HL-60 (cell line): Measurements from ENCODE around the gene DNAJC17.

Experiments
- DNase-seq, 2 experiments: peaks; one replicate each; pipeline ENCODE4 v3.0.0-alpha.2; 2010 to 2020; ENCODE audit warnings: low read depth in 1 of 2, low spot score in 1 of 2
- H3K27ac ChIP-seq: fragments of 250-450 bp; sonication (Bioruptor Pico); replicated peaks from 2 replicates; pipeline ENCODE4 v1.5.1; 2020; ENCODE audit warnings: mild to moderate bottlenecking, moderate library complexity
- H3K27me3 ChIP-seq: fragments of 250-450 bp; sonication (Bioruptor Pico); 2 replicates; pipeline ENCODE4 v1.5.1; 2021; ENCODE audit warnings: mild to moderate bottlenecking, moderate library complexity; ENCODE audit not compliant: insufficient read depth, poor library complexity, severe bottlenecking
- H3K4me3 ChIP-seq: replicated peaks from 2 replicates; pipeline ENCODE4 v1.5.1; 2011; ENCODE audit warnings: mild to moderate bottlenecking, control low read depth, low read length; ENCODE audit not compliant: insufficient read depth
- CTCF ChIP-seq: IDR thresholded peaks from one replicate; pipeline ENCODE4 v1.5.1; 2011; ENCODE audit warnings: low read length, control low read depth, inconsistent platforms; ENCODE audit not compliant: insufficient read depth
- GABPA ChIP-seq: IDR thresholded peaks from 2 replicates; pipeline ENCODE4 v1.6.1; 2012; ENCODE audit warnings: low read depth
- POLR2AphosphoS5 ChIP-seq: IDR thresholded peaks from 2 replicates; pipeline ENCODE4 v1.6.1; 2012; ENCODE audit warnings: low read depth
- REST ChIP-seq: IDR thresholded peaks from 2 replicates; pipeline ENCODE4 v1.6.1; 2012; ENCODE audit warnings: low read depth; ENCODE audit not compliant: insufficient replicate concordance
- SPI1 ChIP-seq: IDR thresholded peaks from 2 replicates; pipeline ENCODE4 v1.6.1; 2012; ENCODE audit warnings: low read depth, mild to moderate bottlenecking, borderline replicate concordance

Gene DNAJC17

GRCh38 chr15:40751745-40752144 is 55.5 kb downstream of the DNAJC17 start:
- no peak overlapping the region for H3K27ac ChIP-seq
- no peak for TF ChIP-seq SPI1
- TF ChIP-seq REST = no peak
- no peak for TF ChIP-seq POLR2AphosphoS5
- TF ChIP-seq GABPA = no peak
- no peak for TF ChIP-seq CTCF
- H3K27me3 ChIP-seq = no peaks in the 10 kb centered on the region
- no peak overlapping the region for H3K4me3 ChIP-seq
- DNase-seq = no peak

- Histone ChIP-seq H3K27me3 (no peaks in the 10 kb centered on the region), H3K27ac (no peak overlapping the region), H3K4me3 (no peak overlapping the region)
- TF ChIP-seq REST (no peak), CTCF (no peak), POLR2AphosphoS5 (no peak), GABPA (no peak), SPI1 (no peak)
- no peak for DNase-seq
Measured at GRCh38 chr15:40750885-40751284, 56.4 kb downstream of the DNAJC17 start.

GRCh38 chr15:40749151-40749630 is 58.1 kb downstream of the DNAJC17 start:
- TF ChIP-seq SPI1 = no peak
- no peak for TF ChIP-seq POLR2AphosphoS5
- TF ChIP-seq GABPA = no peak
- no peak overlapping the region for H3K27ac ChIP-seq
- H3K27me3 ChIP-seq = no peaks in the 10 kb centered on the region
- no peak overlapping the region for H3K4me3 ChIP-seq
- no peak for DNase-seq

- DNase-seq = peak in 1 of 2 experiments; percentile 73
- Histone ChIP-seq H3K27me3 (no peaks in the 10 kb centered on the region), H3K27ac (no peak overlapping the region; the same call in 1 of the 2 replicates), H3K4me3 (no peak overlapping the region)
- TF ChIP-seq CTCF (no peak), SPI1 (no peak), POLR2AphosphoS5 (no peak), GABPA (no peak), REST (no peak)
Measured at GRCh38 chr15:40747685-40748631, 59.3 kb downstream of the DNAJC17 start.
